GM12878 (cell line): ENCODE data around the gene IFNAR1. TPM values are rescaled to one million over a fixed set of nuclear protein-coding genes. Genes with fewer than 3 reads are reported as not detected.

Experiments
- ATAC-seq: fragments of 200-7000 bp; cut with Tn5 transposase; 3 replicates; pipeline ENCODE4 v1.9.1; 2020; ENCODE audit warnings: mild to moderate bottlenecking, moderate library complexity
- BruUV-seq: library from RNA; stranded (reverse); fragments of 400-500 nt; replicated peaks from 2 replicates; lab custom pipeline; 2021; lab: Mats Ljungman, UMichigan
- CTCF ChIA-PET: fragments of 300-600 bp; sonication (Branson Sonifier 250); formaldehyde crosslinking; extraction: SDS; loops from one replicate; lab custom pipeline; 2021; ENCODE audit warnings: inconsistent platforms; lab: Yijun Ruan, JAX
- POLR2A ChIA-PET: fragments of 350-600 bp; formaldehyde crosslinking; extraction: SDS; loops from one replicate; lab custom pipeline; 2021; ENCODE audit warnings: inconsistent platforms; lab: Charles Lee
- RAD21 ChIA-PET: fragments of 300-600 bp; sonication (Branson Sonifier 250); formaldehyde crosslinking; loops from one replicate; lab custom pipeline; 2023; ENCODE audit warnings: antibody characterized with exemption; ENCODE audit not compliant: unreplicated experiment; lab: Charles Lee
- SMC1A ChIA-PET: fragments of 300-600 bp; sonication (Branson Sonifier 250); formaldehyde crosslinking; loops from one replicate; lab custom pipeline; 2023; ENCODE audit not compliant: unreplicated experiment, uncharacterized antibody; lab: Charles Lee
- DNase-seq: peaks from one replicate; pipeline ENCODE4 v3.0.0-alpha.2; 2011; ENCODE audit warnings: low read depth, low spot score
- FAIRE-seq: peaks from 3 replicates; lab custom pipeline; 2011; peaks lifted over from hg19 to GRCh38; lab: Jason Lieb, UNC
- H2AFZ ChIP-seq: 2 replicates; pipeline ENCODE4 v1.6.0; 2011; ENCODE audit warnings: low read depth, low read length, control low read depth; ENCODE audit not compliant: control insufficient read depth
- H3K27ac ChIP-seq: 2 replicates; pipeline ENCODE4 v1.5.1; 2011; ENCODE audit warnings: control low read depth; ENCODE audit not compliant: control insufficient read depth, insufficient read depth
- H3K27me3 ChIP-seq, 2 experiments: replicated peaks in 1 of 2; 2 replicates each; pipeline versions ENCODE4 v1.6.0 to v1.6.1; 2011; ENCODE audit warnings: low read length in 1 of 2; ENCODE audit not compliant: control insufficient read depth in 2 of 2, insufficient read depth in 2 of 2
- H3K36me3 ChIP-seq, 2 experiments: 2 replicates each; pipeline ENCODE4 v1.5.1; 2011; ENCODE audit warnings: low read length in 1 of 2; ENCODE audit not compliant: control insufficient read depth in 2 of 2, insufficient read depth in 2 of 2
- H3K4me1 ChIP-seq: 2 replicates; pipeline ENCODE4 v1.6.1; 2011; ENCODE audit warnings: mild to moderate bottlenecking, low read length, moderate library complexity, mixed read lengths; ENCODE audit not compliant: control insufficient read depth, insufficient read depth
- H3K4me2 ChIP-seq: 2 replicates; pipeline ENCODE4 v1.6.0; 2011; ENCODE audit warnings: control low read depth; ENCODE audit not compliant: control insufficient read depth, insufficient read depth
- H3K4me3 ChIP-seq: fragments of 200-600 bp; sonication (generic); 2 replicates; pipeline ENCODE4 v1.5.1; 2016
- H3K79me2 ChIP-seq: 2 replicates; pipeline ENCODE4 v1.6.0; 2011; ENCODE audit warnings: low read length; ENCODE audit not compliant: control insufficient read depth, insufficient read depth
- H3K9ac ChIP-seq: 2 replicates; pipeline ENCODE4 v1.8.0; 2011; ENCODE audit warnings: low read length, control low read depth, mixed read lengths; ENCODE audit not compliant: control insufficient read depth, insufficient read depth
- H3K9me3 ChIP-seq: replicated peaks from 3 replicates; pipeline ENCODE4 v1.5.1; 2011; ENCODE audit warnings: mild to moderate bottlenecking, low read length; ENCODE audit not compliant: control insufficient read depth, insufficient read depth
- H4K20me1 ChIP-seq: 2 replicates; pipeline ENCODE4 v1.6.0; 2011; ENCODE audit not compliant: control insufficient read depth, insufficient read depth
- BCL11A ChIP-seq: IDR thresholded peaks from 2 replicates; pipeline ENCODE4 v1.6.1; 2011; ENCODE audit warnings: low read depth, low read length
- NFIC ChIP-seq: IDR thresholded peaks from 2 replicates; pipeline ENCODE4 v1.6.1; 2012; ENCODE audit warnings: low read depth, mild to moderate bottlenecking, inconsistent platforms, low read length, moderate library complexity
- ZNF24 ChIP-seq: fragments of 450-650 bp; IDR thresholded peaks from 2 replicates; pipeline ENCODE4 v1.6.1; 2017; ENCODE audit warnings: antibody characterized with exemption, mild to moderate bottlenecking
- ZNF384 ChIP-seq: IDR thresholded peaks from 2 replicates; pipeline ENCODE4 v1.6.1; 2012; ENCODE audit warnings: low read depth, mild to moderate bottlenecking, low read length, improper control_type of control experiment, borderline replicate concordance
- WGBS: methylation state at CpG from one replicate; pipeline ENCODE4 v1.1.6; 2016; ENCODE audit warnings: low lambda C conversion rate; ENCODE audit not compliant: insufficient replicate concordance, insufficient coverage; ENCODE audit errors: missing lambda C conversion rate; 5-methylcytosine and 5-hydroxymethylcytosine counted together
- in situ Hi-C: fragments of 300-500 bp; cut with MboI; formaldehyde crosslinking; loops from 9 replicates; pipeline ENCODE4 v1.14.3; 2018; ENCODE audit warnings: mixed read lengths
- intact Hi-C: fragments of 100-400 bp; cut with micrococcal nuclease; formaldehyde crosslinking; loops from one replicate; pipeline ENCODE4 v1.14.2; 2022; ENCODE audit not compliant: unreplicated experiment
- polyA plus RNA-seq, 11 experiments: library from polyadenylated mRNA; depleted of rRNA in 4 of 11; unstranded in 6 of 11; stranded (reverse) in 5 of 11; fragments of >200 nt; fragmentation: Nextera tagmentation in 4 of 11; fragmentation: Illumina TruSeq in 1 of 11; extraction: Ambion mirVana in 4 of 11; extraction: Trizol in 1 of 11; gene quantifications; 1 replicate in 1 of 11; 2 replicates in 10 of 11; pipeline versions ENCODE4 v1.2.1 to v1.2.3, GENCODE V29; 2011 to 2016; ENCODE audit warnings: inconsistent platforms in 2 of 11, missing spikeins in 2 of 11, low read depth in 1 of 11
- total RNA-seq, 4 experiments: library from RNA; depleted of rRNA in 3 of 4; stranded (reverse); fragments of >200 nt in 3 of 4; fragmentation: Illumina TruSeq in 1 of 4; extraction: Trizol in 1 of 4; gene quantifications; 2 replicates each; pipeline versions ENCODE4 v1.2.1 to v1.2.3, GENCODE V29; 2013 to 2021
- TF ChIP-seq, protein P1 (sequence below): fragments of 450-650 bp; IDR thresholded peaks from 2 replicates; pipeline ENCODE4 v1.6.1; 2017; ENCODE audit warnings: mild to moderate bottlenecking, moderate library complexity
- TF ChIP-seq, protein P2 (sequence below): fragments of 150-350 bp; IDR thresholded peaks from 2 replicates; pipeline ENCODE4 v1.6.1; 2016; ENCODE audit warnings: low read depth, low read length

The IFNAR1 gene
- total and polyA plus RNA-seq, 10 of the 15 experiments (the other 5 are each of a cell fraction or from before 2014, with no cell fraction given): 12.0 to 62.4 (median 24.6) TPM

DNA sequence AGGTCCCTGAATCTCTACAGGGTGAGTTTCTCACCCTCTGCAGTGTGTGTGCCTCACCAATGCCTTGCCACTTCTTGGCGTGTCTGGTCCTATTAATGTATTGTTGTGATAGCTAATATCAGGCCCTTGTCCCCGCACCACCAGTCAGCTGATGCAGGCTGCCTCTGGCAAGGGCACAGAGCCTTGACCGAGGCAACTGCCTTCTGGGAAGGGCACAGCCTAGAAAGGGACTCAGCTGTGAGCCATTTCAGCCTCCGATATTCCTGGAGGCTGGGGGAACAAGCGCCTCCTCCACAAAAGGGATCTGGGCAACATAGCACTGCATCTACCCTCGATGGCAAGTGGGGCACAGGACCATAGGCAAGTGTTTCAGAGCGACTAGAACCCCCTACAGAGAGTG, 31.6 kb upstream of the IFNAR1 start:
- Histone ChIP-seq H3K36me3 (peaks cover 4 to 12% of the 10 kb centered on the region in 2 experiments; a peak in 3 of 4 replicates), H3K27ac (no peak overlapping the region), H2AFZ (no peak overlapping the region)
- RAD21 ChIA-PET: no interaction called here
- TF ChIP-seq ZNF384 (no peak), BCL11A (no peak), NFIC (no peak), ZNF24 (no peak)
- TF ChIP-seq, protein P1, sequence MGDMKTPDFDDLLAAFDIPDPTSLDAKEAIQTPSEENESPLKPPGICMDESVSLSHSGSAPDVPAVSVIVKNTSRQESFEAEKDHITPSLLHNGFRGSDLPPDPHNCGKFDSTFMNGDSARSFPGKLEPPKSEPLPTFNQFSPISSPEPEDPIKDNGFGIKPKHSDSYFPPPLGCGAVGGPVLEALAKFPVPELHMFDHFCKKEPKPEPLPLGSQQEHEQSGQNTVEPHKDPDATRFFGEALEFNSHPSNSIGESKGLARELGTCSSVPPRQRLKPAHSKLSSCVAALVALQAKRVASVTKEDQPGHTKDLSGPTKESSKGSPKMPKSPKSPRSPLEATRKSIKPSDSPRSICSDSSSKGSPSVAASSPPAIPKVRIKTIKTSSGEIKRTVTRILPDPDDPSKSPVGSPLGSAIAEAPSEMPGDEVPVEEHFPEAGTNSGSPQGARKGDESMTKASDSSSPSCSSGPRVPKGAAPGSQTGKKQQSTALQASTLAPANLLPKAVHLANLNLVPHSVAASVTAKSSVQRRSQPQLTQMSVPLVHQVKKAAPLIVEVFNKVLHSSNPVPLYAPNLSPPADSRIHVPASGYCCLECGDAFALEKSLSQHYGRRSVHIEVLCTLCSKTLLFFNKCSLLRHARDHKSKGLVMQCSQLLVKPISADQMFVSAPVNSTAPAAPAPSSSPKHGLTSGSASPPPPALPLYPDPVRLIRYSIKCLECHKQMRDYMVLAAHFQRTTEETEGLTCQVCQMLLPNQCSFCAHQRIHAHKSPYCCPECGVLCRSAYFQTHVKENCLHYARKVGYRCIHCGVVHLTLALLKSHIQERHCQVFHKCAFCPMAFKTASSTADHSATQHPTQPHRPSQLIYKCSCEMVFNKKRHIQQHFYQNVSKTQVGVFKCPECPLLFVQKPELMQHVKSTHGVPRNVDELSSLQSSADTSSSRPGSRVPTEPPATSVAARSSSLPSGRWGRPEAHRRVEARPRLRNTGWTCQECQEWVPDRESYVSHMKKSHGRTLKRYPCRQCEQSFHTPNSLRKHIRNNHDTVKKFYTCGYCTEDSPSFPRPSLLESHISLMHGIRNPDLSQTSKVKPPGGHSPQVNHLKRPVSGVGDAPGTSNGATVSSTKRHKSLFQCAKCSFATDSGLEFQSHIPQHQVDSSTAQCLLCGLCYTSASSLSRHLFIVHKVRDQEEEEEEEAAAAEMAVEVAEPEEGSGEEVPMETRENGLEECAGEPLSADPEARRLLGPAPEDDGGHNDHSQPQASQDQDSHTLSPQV: no peak
- TF ChIP-seq, protein P2, sequence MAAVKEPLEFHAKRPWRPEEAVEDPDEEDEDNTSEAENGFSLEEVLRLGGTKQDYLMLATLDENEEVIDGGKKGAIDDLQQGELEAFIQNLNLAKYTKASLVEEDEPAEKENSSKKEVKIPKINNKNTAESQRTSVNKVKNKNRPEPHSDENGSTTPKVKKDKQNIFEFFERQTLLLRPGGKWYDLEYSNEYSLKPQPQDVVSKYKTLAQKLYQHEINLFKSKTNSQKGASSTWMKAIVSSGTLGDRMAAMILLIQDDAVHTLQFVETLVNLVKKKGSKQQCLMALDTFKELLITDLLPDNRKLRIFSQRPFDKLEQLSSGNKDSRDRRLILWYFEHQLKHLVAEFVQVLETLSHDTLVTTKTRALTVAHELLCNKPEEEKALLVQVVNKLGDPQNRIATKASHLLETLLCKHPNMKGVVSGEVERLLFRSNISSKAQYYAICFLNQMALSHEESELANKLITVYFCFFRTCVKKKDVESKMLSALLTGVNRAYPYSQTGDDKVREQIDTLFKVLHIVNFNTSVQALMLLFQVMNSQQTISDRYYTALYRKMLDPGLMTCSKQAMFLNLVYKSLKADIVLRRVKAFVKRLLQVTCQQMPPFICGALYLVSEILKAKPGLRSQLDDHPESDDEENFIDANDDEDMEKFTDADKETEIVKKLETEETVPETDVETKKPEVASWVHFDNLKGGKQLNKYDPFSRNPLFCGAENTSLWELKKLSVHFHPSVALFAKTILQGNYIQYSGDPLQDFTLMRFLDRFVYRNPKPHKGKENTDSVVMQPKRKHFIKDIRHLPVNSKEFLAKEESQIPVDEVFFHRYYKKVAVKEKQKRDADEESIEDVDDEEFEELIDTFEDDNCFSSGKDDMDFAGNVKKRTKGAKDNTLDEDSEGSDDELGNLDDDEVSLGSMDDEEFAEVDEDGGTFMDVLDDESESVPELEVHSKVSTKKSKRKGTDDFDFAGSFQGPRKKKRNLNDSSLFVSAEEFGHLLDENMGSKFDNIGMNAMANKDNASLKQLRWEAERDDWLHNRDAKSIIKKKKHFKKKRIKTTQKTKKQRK: no peak
- TF ChIP-seq, all 136 proteins: peak for 0
- ATAC-seq (no peak), FAIRE-seq (no peak), DNase-seq (no peak)
- Histone ChIP-seq H4K20me1 (no peaks in the 10 kb centered on the region), H3K4me2 (no peak overlapping the region), H3K9ac (no peak overlapping the region), H3K79me2 (no peaks in the 10 kb centered on the region), H3K27me3 (no peaks in the 10 kb centered on the region), H3K4me1 (peaks cover 9% of the 10 kb centered on the region), H3K9me3 (no peaks in the 10 kb centered on the region), H3K4me3 (no peak overlapping the region)
- POLR2A ChIA-PET: no interaction called here
- CTCF ChIA-PET: no interaction called here
- in situ Hi-C loops: no loop called here
- SMC1A ChIA-PET: no interaction called here
- BruUV-seq: no TSS peak
- 78% methylated on average over 7 of the region's 7 CpGs for WGBS
- intact Hi-C loops: no loop called here
